Karpas-422 (cell line): ENCODE data around the gene WBP1L. TPM values are rescaled to one million over a fixed set of nuclear protein-coding genes. Genes with fewer than 3 reads are reported as not detected.
"Not testable (repeated sequence)": the region's sequence is repeated elsewhere in the genome, so short reads cannot be mapped to it uniquely, and the experiment has no call there.

ENCODE experiments used
- DNase-seq: peaks from one replicate; pipeline ENCODE4 v3.0.0-alpha.2; 2015
- H2AFZ ChIP-seq: fragments of 200-600 bp; sonication (generic); 2 replicates; pipeline ENCODE4 v1.6.1; 2014; ENCODE audit warnings: antibody characterized with exemption, low read length, mixed read lengths
- H3K27ac ChIP-seq: fragments of 200-600 bp; sonication (generic); 2 replicates; pipeline ENCODE4 v1.5.1; 2014; ENCODE audit warnings: mild to moderate bottlenecking, low read length, moderate library complexity
- H3K27me3 ChIP-seq: fragments of 200-600 bp; sonication (generic); 2 replicates; pipeline ENCODE4 v1.6.1; 2014; ENCODE audit warnings: low read length, mixed read lengths
- H3K36me3 ChIP-seq: fragments of 200-600 bp; sonication (generic); 2 replicates; pipeline ENCODE4 v1.6.1; 2014; ENCODE audit warnings: low read length, mixed read lengths; ENCODE audit not compliant: insufficient read depth
- H3K4me1 ChIP-seq: fragments of 200-600 bp; sonication (generic); 2 replicates; pipeline ENCODE4 v1.6.1; 2014; ENCODE audit warnings: mild to moderate bottlenecking, low read length, mixed read lengths
- H3K4me2 ChIP-seq: fragments of 200-600 bp; sonication (generic); 2 replicates; pipeline ENCODE4 v1.6.1; 2014; ENCODE audit warnings: low read length, low read depth, mild to moderate bottlenecking; ENCODE audit not compliant: poor library complexity, severe bottlenecking
- H3K4me3 ChIP-seq: fragments of 200-600 bp; sonication (generic); 2 replicates; pipeline ENCODE4 v1.5.1; 2014; ENCODE audit warnings: mild to moderate bottlenecking, antibody characterized with exemption, low read length, mixed read lengths
- H3K79me2 ChIP-seq: fragments of 200-600 bp; sonication (generic); 2 replicates; pipeline ENCODE4 v1.6.1; 2014; ENCODE audit warnings: mild to moderate bottlenecking, low read length, mixed read lengths
- H3K9ac ChIP-seq: fragments of 200-600 bp; sonication (generic); 2 replicates; pipeline ENCODE4 v1.6.0; 2014; ENCODE audit warnings: low read length
- H3K9me2 ChIP-seq: fragments of 200-600 bp; sonication (generic), shearing (Covaris generic); replicated peaks from 2 replicates; pipeline ENCODE4 v1.6.0; 2014; ENCODE audit warnings: mild to moderate bottlenecking, low read length, moderate library complexity; ENCODE audit not compliant: insufficient read depth
- H3K9me3 ChIP-seq: fragments of 300-700, 200-600 bp; sonication (generic); 2 replicates; pipeline ENCODE4 v1.6.1; 2014; ENCODE audit warnings: low read length, mixed read lengths
- H4K20me1 ChIP-seq: fragments of 200-600 bp; sonication (generic); 2 replicates; pipeline ENCODE4 v1.6.1; 2014; ENCODE audit warnings: mild to moderate bottlenecking, antibody characterized with exemption, low read length, low read depth; ENCODE audit not compliant: insufficient read depth
- total RNA-seq: library from RNA; depleted of rRNA; stranded (reverse); fragments of >200 nt; shearing (Covaris generic); gene quantifications from 2 replicates; pipeline ENCODE4 v1.2.3, GENCODE V29; 2014; ENCODE audit warnings: low replicate concordance

The WBP1L gene
- total RNA-seq, 1 experiment from 2014 or later: 34.8 TPM

GRCh38 chr10:102815790-102816549 is 72.2 kb downstream of the WBP1L start:
- Histone ChIP-seq H3K27me3 (no peaks in the 10 kb centered on the region), H3K9ac (no peak overlapping the region), H3K27ac (no peak overlapping the region), H4K20me1 (no peaks in the 10 kb centered on the region), H3K4me2 (no peak overlapping the region), H3K9me3 (no peaks in the 10 kb centered on the region), H2AFZ (no peak overlapping the region), H3K79me2 (no peaks in the 10 kb centered on the region), H3K4me1 (peaks cover 3% of the 10 kb centered on the region), H3K9me2 (no peaks in the 10 kb centered on the region), H3K36me3 (0 out of 2 replicates have a peak, but pooled peaks cover 6% of the 10 kb centered on the region), H3K4me3 (no peak overlapping the region)
- no peak for DNase-seq

- Histone ChIP-seq H3K4me1 (no peaks in the 10 kb centered on the region; the same call in 1 of the 2 replicates), H3K4me2 (no peak overlapping the region), H3K9me2 (no peaks in the 10 kb centered on the region), H3K27ac (no peak overlapping the region), H3K9ac (no peak overlapping the region), H3K79me2 (no peaks in the 10 kb centered on the region), H3K9me3 (no peaks in the 10 kb centered on the region), H3K4me3 (no peak overlapping the region), H3K36me3 (0 out of 2 replicates have a peak, but pooled peaks cover 6% of the 10 kb centered on the region), H2AFZ (no peak overlapping the region), H3K27me3 (no peaks in the 10 kb centered on the region), H4K20me1 (no peaks in the 10 kb centered on the region)
- DNase-seq: no peak
Observed at GRCh38 chr10:102817175-102817574, 73.4 kb downstream of the WBP1L start.

GRCh38 chr10:102819054-102819453 is 75.3 kb downstream of the WBP1L start:
- DNase-seq: no peak
- no peaks in the 10 kb centered on the region for H3K79me2 ChIP-seq
- H3K9me3 ChIP-seq: no peaks in the 10 kb centered on the region
- H3K4me1 ChIP-seq: no peaks in the 10 kb centered on the region
- H3K9me2 ChIP-seq: no peaks in the 10 kb centered on the region
- no peak overlapping the region for H3K4me2 ChIP-seq
- H3K27ac ChIP-seq: no peak overlapping the region
- no peaks in the 10 kb centered on the region for H3K36me3 ChIP-seq
- no peak overlapping the region for H2AFZ ChIP-seq
- H3K27me3 ChIP-seq: no peaks in the 10 kb centered on the region
- H3K9ac ChIP-seq: no peak overlapping the region
- no peak overlapping the region for H3K4me3 ChIP-seq
- H4K20me1 ChIP-seq: no peaks in the 10 kb centered on the region

GRCh38 chr10:102820008-102820407 is 76.3 kb downstream of the WBP1L start:
- H4K20me1 ChIP-seq, DNase-seq, H3K4me3 ChIP-seq, H3K4me2 ChIP-seq, H3K27me3 ChIP-seq, H3K9me3 ChIP-seq, H3K79me2 ChIP-seq, H3K4me1 ChIP-seq, H3K36me3 ChIP-seq, H3K9ac ChIP-seq, H3K27ac ChIP-seq, H3K9me2 ChIP-seq, H2AFZ ChIP-seq: not testable (repeated sequence)

GRCh38 chr10:102822222-102822621 is 78.5 kb downstream of the WBP1L start:
- Histone ChIP-seq H3K79me2 (no peaks in the 10 kb centered on the region), H3K9me3 (no peaks in the 10 kb centered on the region), H2AFZ (no peak overlapping the region), H3K36me3 (no peaks in the 10 kb centered on the region), H3K27ac (no peak overlapping the region), H3K9ac (no peak overlapping the region), H3K4me3 (no peak overlapping the region), H3K4me2 (no peak overlapping the region), H3K9me2 (no peaks in the 10 kb centered on the region), H3K4me1 (no peaks in the 10 kb centered on the region), H3K27me3 (no peaks in the 10 kb centered on the region), H4K20me1 (no peaks in the 10 kb centered on the region)
- no peak for DNase-seq

GRCh38 chr10:102824664-102825063 is 80.9 kb downstream of the WBP1L start:
- no peaks in the 10 kb centered on the region for H3K36me3 ChIP-seq
- H3K27me3 ChIP-seq: no peaks in the 10 kb centered on the region
- H3K9ac ChIP-seq: no peak overlapping the region
- no peak overlapping the region for H3K27ac ChIP-seq
- H3K4me2 ChIP-seq: no peak overlapping the region
- DNase-seq: no peak
- no peaks in the 10 kb centered on the region for H3K9me2 ChIP-seq
- no peaks in the 10 kb centered on the region for H4K20me1 ChIP-seq
- H3K79me2 ChIP-seq: no peaks in the 10 kb centered on the region
- no peaks in the 10 kb centered on the region for H3K9me3 ChIP-seq
- no peak overlapping the region for H3K4me3 ChIP-seq
- H2AFZ ChIP-seq: no peak overlapping the region
- H3K4me1 ChIP-seq: no peaks in the 10 kb centered on the region

GRCh38 chr10:102826148-102826796 is 82.5 kb downstream of the WBP1L start:
- no peak overlapping the region for H3K4me2 ChIP-seq

GRCh38 chr10:102827597-102827975 is 83.8 kb downstream of the WBP1L start:
- no peak overlapping the region for H3K4me2 ChIP-seq

More at GRCh38 chr10:102826148-102826796, 82.5 kb downstream of the WBP1L start:
- no peaks in the 10 kb centered on the region for H3K27me3 ChIP-seq
- H3K36me3 ChIP-seq: no peaks in the 10 kb centered on the region
- H2AFZ ChIP-seq: no peak overlapping the region
- H3K79me2 ChIP-seq: no peaks in the 10 kb centered on the region
- H3K27ac ChIP-seq: no peak overlapping the region
- no peak overlapping the region for H3K9ac ChIP-seq
- no peak for DNase-seq
- no peaks in the 10 kb centered on the region for H3K4me1 ChIP-seq
- no peak overlapping the region for H3K4me3 ChIP-seq
- H4K20me1 ChIP-seq: no peaks in the 10 kb centered on the region
- H3K9me3 ChIP-seq: no peaks in the 10 kb centered on the region
- H3K9me2 ChIP-seq: no peaks in the 10 kb centered on the region

More at GRCh38 chr10:102827597-102827975, 83.8 kb downstream of the WBP1L start:
- Histone ChIP-seq H3K9me3 (no peaks in the 10 kb centered on the region), H3K79me2 (no peaks in the 10 kb centered on the region), H2AFZ (no peak overlapping the region), H3K9me2 (no peaks in the 10 kb centered on the region), H3K9ac (no peak overlapping the region), H3K4me3 (no peak overlapping the region), H3K27ac (no peak overlapping the region), H3K4me1 (no peaks in the 10 kb centered on the region), H3K27me3 (no peaks in the 10 kb centered on the region), H4K20me1 (no peaks in the 10 kb centered on the region), H3K36me3 (no peaks in the 10 kb centered on the region)
- no peak for DNase-seq
